22Rv1 (cell line): ENCODE measurements around the gene ZFHX3.

Source experiments
- H3K27ac ChIP-seq: fragments of 450-650 bp; 2 replicates; pipeline ENCODE4 v1.5.1; 2017
- CTCF ChIP-seq: fragments of 450-650 bp; IDR thresholded peaks from 2 replicates; pipeline ENCODE4 v1.5.1; 2017; ENCODE audit warnings: mild to moderate bottlenecking
- ZFX ChIP-seq: fragments of 450-650 bp; IDR thresholded peaks from 2 replicates; pipeline ENCODE4 v1.6.1; 2017; ENCODE audit warnings: antibody characterized with exemption, borderline replicate concordance

Gene ZFHX3

GRCh38 chr16:73002866-73003265, 45.1 kb downstream of the ZFHX3 start:
- H3K27ac ChIP-seq = no peak overlapping the region
- TF ChIP-seq ZFX (no peak), CTCF (no peak)

DNA sequence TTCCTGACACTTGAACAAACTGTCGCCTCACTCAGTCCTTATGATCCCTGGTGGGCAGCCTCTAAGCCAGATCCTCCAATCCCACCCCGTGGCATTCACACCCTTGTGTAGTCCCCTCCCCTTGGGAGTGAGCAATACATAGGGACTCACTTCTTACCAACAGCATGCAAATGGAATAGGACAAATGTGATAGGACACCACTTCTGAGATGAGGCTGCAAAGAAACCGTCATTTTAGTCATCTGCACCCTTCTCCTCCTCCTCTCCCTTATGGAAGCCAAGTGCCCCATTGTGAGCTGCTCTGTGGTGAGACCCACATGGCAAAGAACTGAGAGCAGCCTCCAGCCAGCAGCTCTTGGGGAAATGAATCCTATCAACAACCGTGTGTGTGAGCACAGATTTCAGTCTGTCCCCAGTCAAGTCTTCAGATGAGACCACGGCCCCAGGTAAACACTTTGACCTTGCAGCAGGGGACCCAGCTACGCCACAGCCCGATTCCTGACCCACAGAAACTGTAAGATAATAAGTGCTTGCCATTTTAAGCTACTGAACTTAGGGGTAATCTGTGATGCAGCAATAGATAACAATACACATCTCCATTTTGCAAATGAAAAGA, 46.9 kb downstream of the ZFHX3 start:
- H3K27ac ChIP-seq = no peak overlapping the region
- TF ChIP-seq CTCF (no peak), ZFX (no peak)

DNA sequence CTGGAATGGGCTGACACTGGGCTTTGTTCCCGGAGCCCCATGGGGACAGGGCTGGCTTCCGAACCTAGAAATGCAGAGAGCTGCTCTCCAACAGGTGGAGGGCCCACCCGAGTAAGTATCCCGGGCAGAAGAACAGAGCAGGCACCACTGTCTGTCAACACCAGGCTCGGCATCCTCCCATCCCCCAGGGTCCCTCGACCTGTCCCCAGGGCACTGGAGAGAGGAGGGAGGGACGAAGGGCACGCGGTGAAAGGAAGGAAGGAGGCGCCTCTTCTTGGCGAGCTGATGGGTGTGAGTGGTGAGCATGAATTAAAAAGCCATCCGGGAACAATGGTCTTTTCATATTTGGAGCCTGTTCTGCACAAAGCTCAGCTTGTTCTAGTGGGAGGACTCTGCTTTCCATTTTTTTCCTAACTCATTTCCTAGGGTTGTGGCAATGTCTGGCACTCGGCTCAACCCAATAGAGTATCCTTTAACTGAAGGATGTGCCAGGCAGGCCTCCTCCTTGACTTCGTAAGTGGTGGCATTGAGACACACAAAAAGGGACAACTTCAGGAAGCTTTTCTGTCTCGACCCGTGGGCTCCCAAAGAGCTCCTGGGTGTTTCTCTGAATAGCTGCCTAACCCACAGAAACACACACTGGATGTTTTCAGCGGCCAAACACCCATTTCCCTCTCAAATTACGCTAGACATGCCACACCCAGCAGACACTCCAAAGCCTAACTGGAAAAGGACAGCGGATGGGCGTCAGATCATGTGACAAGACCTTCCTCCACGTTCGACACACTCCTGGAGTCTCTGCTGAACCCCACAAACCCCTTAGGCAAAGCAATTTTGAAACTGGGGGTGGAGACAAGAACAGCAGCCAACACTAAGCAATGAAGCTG, 47.7 kb downstream of the ZFHX3 start:
- no peak for TF ChIP-seq ZFX
- TF ChIP-seq CTCF = no peak
- peak overlapping the region; percentile 27; the same call in 1 of the 2 replicates for H3K27ac ChIP-seq

DNA sequence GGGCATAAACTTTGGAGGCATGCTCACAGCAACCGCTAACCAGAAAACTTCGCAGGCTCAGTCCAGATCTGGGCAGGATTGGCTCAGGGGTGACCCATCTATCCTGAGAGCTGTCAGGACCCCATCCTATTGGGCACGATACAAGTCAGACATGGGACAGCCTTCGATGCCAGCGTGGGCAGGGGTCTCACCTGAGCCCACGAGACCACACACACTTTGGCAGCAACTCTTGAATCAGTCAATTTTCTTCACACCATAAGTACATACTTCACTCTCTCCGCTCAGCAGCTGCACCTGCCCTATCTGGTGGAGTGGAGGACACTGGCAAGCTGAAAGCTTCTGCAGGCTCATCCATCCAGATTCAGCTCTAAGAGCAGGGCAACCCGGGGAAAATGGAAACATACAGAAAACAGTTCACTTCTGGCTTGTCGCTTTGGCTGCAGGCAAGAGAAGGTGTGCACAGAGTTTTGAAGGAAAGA, 48.3 kb downstream of the ZFHX3 start:
- TF ChIP-seq CTCF (no peak), ZFX (no peak)
- H3K27ac ChIP-seq = peak overlapping the region; percentile 27; the same call in 1 of the 2 replicates

- no peak for TF ChIP-seq ZFX
- no peak for TF ChIP-seq CTCF
- H3K27ac ChIP-seq = peak overlapping the region; percentile 87
Measured at GRCh38 chr16:72997141-72997542, 50.8 kb downstream of the ZFHX3 start.

DNA sequence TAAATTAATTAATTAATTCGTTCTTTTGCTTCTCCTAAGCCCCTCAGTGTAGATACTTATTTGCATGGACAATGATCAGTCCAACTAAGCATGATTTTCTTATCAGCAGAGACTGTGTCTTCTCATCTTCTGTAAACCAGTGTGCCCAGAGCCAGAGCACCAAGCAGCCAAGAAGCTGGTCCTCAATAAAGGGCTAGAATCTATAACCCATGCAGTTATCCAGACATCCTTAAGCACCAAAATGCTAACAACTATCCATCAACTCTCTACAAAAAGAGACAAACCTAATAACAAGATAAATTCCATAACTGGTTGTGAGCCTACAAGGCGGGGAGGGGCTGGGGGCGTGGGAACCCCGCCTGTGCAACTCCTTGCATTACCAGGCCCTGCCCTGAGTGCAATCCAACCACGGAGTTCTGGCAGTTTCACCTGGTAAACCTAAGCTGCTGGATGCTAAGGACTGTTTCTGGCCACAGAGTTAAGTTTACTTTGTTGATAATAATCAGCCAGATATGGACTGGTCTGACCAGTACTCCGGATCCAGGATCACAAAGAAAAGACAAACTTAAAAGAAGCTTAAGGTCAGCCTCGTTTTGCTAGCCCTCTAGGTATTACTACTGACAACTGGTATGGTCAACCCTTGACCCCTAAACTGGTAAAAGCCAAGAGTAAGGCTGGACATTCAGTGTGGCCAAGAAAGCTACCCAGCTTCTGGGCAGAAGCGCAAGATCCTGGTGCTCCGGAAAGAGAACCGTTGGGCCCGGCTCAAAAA, 51.5 kb downstream of the ZFHX3 start:
- H3K27ac ChIP-seq = peak overlapping the region; percentile 87
- no peak for TF ChIP-seq ZFX
- no peak for TF ChIP-seq CTCF

DNA sequence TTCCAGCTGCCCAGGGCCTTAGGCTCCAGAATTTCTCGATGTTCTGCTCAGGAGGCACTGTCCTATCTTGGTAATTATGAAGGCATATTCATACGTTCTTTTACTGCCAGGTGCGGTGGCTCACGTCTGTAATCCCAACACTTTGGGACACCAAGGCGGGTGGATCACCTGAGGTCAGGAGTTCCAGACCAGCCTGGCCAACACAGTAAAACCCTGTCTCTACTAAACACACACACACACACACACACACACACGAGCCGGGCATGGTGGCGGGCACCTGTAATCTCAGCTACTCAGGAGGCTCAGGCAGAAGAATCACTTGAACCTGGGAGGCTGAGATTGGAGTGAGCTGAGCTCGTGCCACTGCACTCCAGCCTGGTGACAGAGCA, 52.1 kb downstream of the ZFHX3 start:
- peak overlapping the region; percentile 87 for H3K27ac ChIP-seq
